Lower leg skin (tissue), 3 donors: Measurements from ENCODE around the gene BACE1-AS.

Experiments used
- POLR2A ChIP-seq, 2 donors: fragments of 450-650 bp; IDR thresholded peaks; one replicate each; pipeline ENCODE4 v1.6.1; 2016 to 2017; ENCODE audit warnings: antibody characterized with exemption in 2 of 2, mild to moderate bottlenecking in 1 of 2, moderate library complexity in 1 of 2
- TF ChIP-seq, protein P1 (sequence below), 3 donors: fragments of 450-650 bp; IDR thresholded peaks; one replicate each; pipeline ENCODE4 v1.5.1; 2016; ENCODE audit warnings: antibody characterized with exemption in 3 of 3, mild to moderate bottlenecking in 3 of 3, moderate library complexity in 2 of 3

DNA sequence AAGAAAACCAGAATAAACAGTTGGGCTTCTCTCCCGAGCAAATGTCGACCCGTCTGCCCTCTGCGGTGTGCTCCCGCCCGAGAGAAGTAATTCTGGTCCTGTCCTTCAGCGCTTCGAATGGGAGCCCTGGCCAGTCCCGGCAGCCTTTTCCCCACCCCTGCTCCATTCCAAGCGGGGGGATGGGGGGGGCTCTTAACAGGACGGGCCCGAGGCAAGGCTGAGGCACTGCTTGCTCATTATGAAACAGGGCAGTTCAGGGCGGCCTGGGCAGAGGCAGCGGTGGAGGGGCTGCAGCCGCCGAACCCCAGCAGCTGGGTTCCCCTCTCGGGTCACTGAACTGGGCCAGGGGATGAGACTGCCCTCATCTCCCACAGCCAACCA is 9.1 kb downstream of the BACE1-AS start:
- TF ChIP-seq, protein P1, sequence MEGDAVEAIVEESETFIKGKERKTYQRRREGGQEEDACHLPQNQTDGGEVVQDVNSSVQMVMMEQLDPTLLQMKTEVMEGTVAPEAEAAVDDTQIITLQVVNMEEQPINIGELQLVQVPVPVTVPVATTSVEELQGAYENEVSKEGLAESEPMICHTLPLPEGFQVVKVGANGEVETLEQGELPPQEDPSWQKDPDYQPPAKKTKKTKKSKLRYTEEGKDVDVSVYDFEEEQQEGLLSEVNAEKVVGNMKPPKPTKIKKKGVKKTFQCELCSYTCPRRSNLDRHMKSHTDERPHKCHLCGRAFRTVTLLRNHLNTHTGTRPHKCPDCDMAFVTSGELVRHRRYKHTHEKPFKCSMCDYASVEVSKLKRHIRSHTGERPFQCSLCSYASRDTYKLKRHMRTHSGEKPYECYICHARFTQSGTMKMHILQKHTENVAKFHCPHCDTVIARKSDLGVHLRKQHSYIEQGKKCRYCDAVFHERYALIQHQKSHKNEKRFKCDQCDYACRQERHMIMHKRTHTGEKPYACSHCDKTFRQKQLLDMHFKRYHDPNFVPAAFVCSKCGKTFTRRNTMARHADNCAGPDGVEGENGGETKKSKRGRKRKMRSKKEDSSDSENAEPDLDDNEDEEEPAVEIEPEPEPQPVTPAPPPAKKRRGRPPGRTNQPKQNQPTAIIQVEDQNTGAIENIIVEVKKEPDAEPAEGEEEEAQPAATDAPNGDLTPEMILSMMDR (IDR thresholded peaks at IDR 0.05), result no peak
- TF ChIP-seq POLR2A (IDR thresholded peaks at IDR 0.05), result no peak
